ENCODE data around the gene HRH1. TPM values are rescaled to one million over a fixed set of nuclear protein-coding genes. Genes with fewer than 3 reads are reported as not detected.
"Not testable (repeated sequence)": the region's sequence is repeated elsewhere in the genome, so short reads cannot be mapped to it uniquely, and the experiment has no call there.

The HRH1 gene
- total RNA-seq, 1 donor from 2014 or later = 28.6 TPM

- TF ChIP-seq CTCF (IDR thresholded peaks at IDR 0.05) = no peak
- no peak for DNase-seq (ENCODE audit: extremely low spot score, unreplicated experiment)
- no peaks in the 10 kb centered on the region for H3K9me3 Mint-ChIP-seq (ENCODE audit: unreplicated experiment)
- peak overlapping the region; percentile 97 for H3K27ac Mint-ChIP-seq (ENCODE audit: unreplicated experiment)
- no peaks in the 10 kb centered on the region for H3K27me3 Mint-ChIP-seq (ENCODE audit: unreplicated experiment)
- peaks cover 2% of the 10 kb centered on the region for H3K36me3 Mint-ChIP-seq (ENCODE audit: unreplicated experiment)
- H3K4me1 Mint-ChIP-seq (ENCODE audit: unreplicated experiment) = peaks cover 87% of the 10 kb centered on the region
- no peak overlapping the region for H3K4me3 Mint-ChIP-seq (ENCODE audit: unreplicated experiment)
Observed at GRCh38 chr3:11204697-11205348, 50.5 kb downstream of the HRH1 start.

GRCh38 chr3:11205881-11206280, 51.6 kb downstream of the HRH1 start:
- H3K4me1 Mint-ChIP-seq (ENCODE audit: unreplicated experiment) = peaks cover 90% of the 10 kb centered on the region
- DNase-seq (ENCODE audit: extremely low spot score, unreplicated experiment); H3K9me3 Mint-ChIP-seq (ENCODE audit: unreplicated experiment); H3K27me3 Mint-ChIP-seq (ENCODE audit: unreplicated experiment); H3K4me3 Mint-ChIP-seq (ENCODE audit: unreplicated experiment); H3K36me3 Mint-ChIP-seq (ENCODE audit: unreplicated experiment): not testable (repeated sequence)
- peak overlapping the region; percentile 97 for H3K27ac Mint-ChIP-seq (ENCODE audit: unreplicated experiment)
- peak; percentile 51 for TF ChIP-seq CTCF (IDR thresholded peaks at IDR 0.05)

GRCh38 chr3:11206316-11206715, 52.0 kb downstream of the HRH1 start:
- Mint-ChIP-seq H3K4me1 (ENCODE audit: unreplicated experiment) (peaks cover 90% of the 10 kb centered on the region), H3K36me3 (ENCODE audit: unreplicated experiment) (peaks cover 2% of the 10 kb centered on the region), H3K4me3 (ENCODE audit: unreplicated experiment) (no peak overlapping the region), H3K27ac (ENCODE audit: unreplicated experiment) (peak overlapping the region; percentile 97), H3K27me3 (ENCODE audit: unreplicated experiment) (no peaks in the 10 kb centered on the region), H3K9me3 (ENCODE audit: unreplicated experiment) (no peaks in the 10 kb centered on the region)
- no peak for TF ChIP-seq CTCF (IDR thresholded peaks at IDR 0.05)
- DNase-seq (ENCODE audit: extremely low spot score, unreplicated experiment) = no peak

GRCh38 chr3:11206953-11207352, 52.7 kb downstream of the HRH1 start:
- Mint-ChIP-seq H3K9me3 (ENCODE audit: unreplicated experiment) (no peaks in the 10 kb centered on the region), H3K27me3 (ENCODE audit: unreplicated experiment) (no peaks in the 10 kb centered on the region), H3K4me1 (ENCODE audit: unreplicated experiment) (peaks cover 90% of the 10 kb centered on the region), H3K4me3 (ENCODE audit: unreplicated experiment) (no peak overlapping the region), H3K27ac (ENCODE audit: unreplicated experiment) (peak overlapping the region; percentile 97), H3K36me3 (ENCODE audit: unreplicated experiment) (no peaks in the 10 kb centered on the region)
- no peak for DNase-seq (ENCODE audit: extremely low spot score, unreplicated experiment)
- no peak for TF ChIP-seq CTCF (IDR thresholded peaks at IDR 0.05)

GRCh38 chr3:11211531-11212298, 57.4 kb downstream of the HRH1 start:
- Mint-ChIP-seq H3K4me1 (ENCODE audit: unreplicated experiment) (peaks cover 84% of the 10 kb centered on the region), H3K27ac (ENCODE audit: unreplicated experiment) (peak overlapping the region; percentile 97), H3K27me3 (ENCODE audit: unreplicated experiment) (no peaks in the 10 kb centered on the region), H3K36me3 (ENCODE audit: unreplicated experiment) (no peaks in the 10 kb centered on the region), H3K9me3 (ENCODE audit: unreplicated experiment) (no peaks in the 10 kb centered on the region), H3K4me3 (ENCODE audit: unreplicated experiment) (peak overlapping the region; percentile 49)
- DNase-seq (ENCODE audit: extremely low spot score, unreplicated experiment) = no peak
- TF ChIP-seq CTCF (IDR thresholded peaks at IDR 0.05) = peak; percentile 47

Data from osteocyte (in vitro differentiated cells).